ENCODE measurements around the gene BAD.

DNA sequence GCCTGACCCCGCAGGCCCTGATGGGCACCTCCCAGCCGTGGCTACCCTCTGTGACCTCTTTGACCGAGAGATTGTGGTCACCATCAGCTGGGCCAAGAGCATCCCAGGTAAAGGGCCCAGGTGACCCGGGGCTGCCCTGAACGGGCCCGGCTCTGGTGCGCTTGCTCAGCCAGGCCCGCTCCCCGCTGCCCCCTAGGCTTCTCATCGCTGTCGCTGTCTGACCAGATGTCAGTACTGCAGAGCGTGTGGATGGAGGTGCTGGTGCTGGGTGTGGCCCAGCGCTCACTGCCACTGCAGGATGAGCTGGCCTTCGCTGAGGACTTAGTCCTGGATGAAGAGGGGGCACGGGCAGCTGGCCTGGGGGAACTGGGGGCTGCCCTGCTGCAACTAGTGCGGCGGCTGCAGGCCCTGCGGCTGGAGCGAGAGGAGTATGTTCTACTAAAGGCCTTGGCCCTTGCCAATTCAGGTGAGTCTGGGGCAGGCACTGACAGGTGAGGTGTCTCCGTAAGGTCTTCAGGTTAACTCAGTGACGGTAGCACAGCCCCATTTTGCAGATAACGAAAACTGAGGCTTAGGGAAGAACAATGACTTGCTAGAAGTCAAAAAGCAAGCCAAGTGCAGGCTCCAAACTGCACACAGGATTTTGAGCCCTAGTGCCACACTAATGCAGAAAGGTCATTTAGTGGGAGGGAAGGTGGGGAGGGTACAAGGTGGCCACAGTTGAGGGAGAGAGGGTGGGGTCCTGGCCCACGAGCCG, 30.5 kb upstream of the BAD start:
- TF ChIP-seq, protein P1, sequence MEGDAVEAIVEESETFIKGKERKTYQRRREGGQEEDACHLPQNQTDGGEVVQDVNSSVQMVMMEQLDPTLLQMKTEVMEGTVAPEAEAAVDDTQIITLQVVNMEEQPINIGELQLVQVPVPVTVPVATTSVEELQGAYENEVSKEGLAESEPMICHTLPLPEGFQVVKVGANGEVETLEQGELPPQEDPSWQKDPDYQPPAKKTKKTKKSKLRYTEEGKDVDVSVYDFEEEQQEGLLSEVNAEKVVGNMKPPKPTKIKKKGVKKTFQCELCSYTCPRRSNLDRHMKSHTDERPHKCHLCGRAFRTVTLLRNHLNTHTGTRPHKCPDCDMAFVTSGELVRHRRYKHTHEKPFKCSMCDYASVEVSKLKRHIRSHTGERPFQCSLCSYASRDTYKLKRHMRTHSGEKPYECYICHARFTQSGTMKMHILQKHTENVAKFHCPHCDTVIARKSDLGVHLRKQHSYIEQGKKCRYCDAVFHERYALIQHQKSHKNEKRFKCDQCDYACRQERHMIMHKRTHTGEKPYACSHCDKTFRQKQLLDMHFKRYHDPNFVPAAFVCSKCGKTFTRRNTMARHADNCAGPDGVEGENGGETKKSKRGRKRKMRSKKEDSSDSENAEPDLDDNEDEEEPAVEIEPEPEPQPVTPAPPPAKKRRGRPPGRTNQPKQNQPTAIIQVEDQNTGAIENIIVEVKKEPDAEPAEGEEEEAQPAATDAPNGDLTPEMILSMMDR (conservative IDR thresholded peaks at IDR 0.05), result no peak; the same call in 1 of the 2 replicates
- TF ChIP-seq ZFX (IDR thresholded peaks at IDR 0.05), result peak; percentile 22; the same call in 1 of the 2 replicates
